Lower leg skin (tissue), 3 donors: ENCODE measurements around the gene OCA2.

Source experiments
- CTCF ChIP-seq, 3 donors: fragments of 450-650 bp; IDR thresholded peaks; one replicate each; pipeline ENCODE4 v1.5.1; 2016; ENCODE audit warnings: antibody characterized with exemption in 3 of 3, mild to moderate bottlenecking in 3 of 3, moderate library complexity in 2 of 3
- POLR2A ChIP-seq, 2 donors: fragments of 450-650 bp; IDR thresholded peaks; one replicate each; pipeline ENCODE4 v1.6.1; 2016 to 2017; ENCODE audit warnings: antibody characterized with exemption in 2 of 2, mild to moderate bottlenecking in 1 of 2, moderate library complexity in 1 of 2

GRCh38 chr15:27771892-27772291 is 327.2 kb downstream of the OCA2 start:
- no peak for TF ChIP-seq CTCF (IDR thresholded peaks at IDR 0.05)
- TF ChIP-seq POLR2A (IDR thresholded peaks at IDR 0.05): no peak
